T-helper 2 cell treated with Interferon-gamma antibody and Interleukin-4, amounts not matched to agents 5 μg/mL and 100 μg/mL, for 36 hours (primary cell): ENCODE measurements around the gene ADM5.

Experiments used
- DNase-seq: peaks from one replicate; pipeline ENCODE4 v3.0.0; 2021; ENCODE audit warnings: low spot score
- H3K27ac Mint-ChIP-seq: one replicate; pipeline ENCODE4 v1.8.0; 2021; ENCODE audit warnings: mild to moderate bottlenecking, mixed read lengths
- H3K27me3 Mint-ChIP-seq: one replicate; pipeline ENCODE4 v1.8.0; 2021; ENCODE audit warnings: low read depth, mixed read lengths
- H3K36me3 Mint-ChIP-seq: one replicate; pipeline ENCODE4 v1.8.0; 2021; ENCODE audit warnings: low read depth, mixed read lengths
- H3K4me1 Mint-ChIP-seq: one replicate; pipeline ENCODE4 v1.8.0; 2021; ENCODE audit warnings: low read depth, mixed read lengths
- H3K4me3 Mint-ChIP-seq: one replicate; pipeline ENCODE4 v1.8.0; 2022; ENCODE audit warnings: mild to moderate bottlenecking, moderate library complexity, mixed read lengths
- H3K9me3 Mint-ChIP-seq: one replicate; pipeline ENCODE4 v1.8.0; 2021; ENCODE audit warnings: mixed read lengths

Gene ADM5, protein sequence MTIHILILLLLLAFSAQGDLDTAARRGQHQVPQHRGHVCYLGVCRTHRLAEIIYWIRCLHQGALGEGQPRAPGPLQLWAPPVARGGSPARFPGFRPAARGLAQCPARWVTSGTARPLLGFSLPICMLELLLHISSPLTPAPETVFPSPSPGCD

DNA sequence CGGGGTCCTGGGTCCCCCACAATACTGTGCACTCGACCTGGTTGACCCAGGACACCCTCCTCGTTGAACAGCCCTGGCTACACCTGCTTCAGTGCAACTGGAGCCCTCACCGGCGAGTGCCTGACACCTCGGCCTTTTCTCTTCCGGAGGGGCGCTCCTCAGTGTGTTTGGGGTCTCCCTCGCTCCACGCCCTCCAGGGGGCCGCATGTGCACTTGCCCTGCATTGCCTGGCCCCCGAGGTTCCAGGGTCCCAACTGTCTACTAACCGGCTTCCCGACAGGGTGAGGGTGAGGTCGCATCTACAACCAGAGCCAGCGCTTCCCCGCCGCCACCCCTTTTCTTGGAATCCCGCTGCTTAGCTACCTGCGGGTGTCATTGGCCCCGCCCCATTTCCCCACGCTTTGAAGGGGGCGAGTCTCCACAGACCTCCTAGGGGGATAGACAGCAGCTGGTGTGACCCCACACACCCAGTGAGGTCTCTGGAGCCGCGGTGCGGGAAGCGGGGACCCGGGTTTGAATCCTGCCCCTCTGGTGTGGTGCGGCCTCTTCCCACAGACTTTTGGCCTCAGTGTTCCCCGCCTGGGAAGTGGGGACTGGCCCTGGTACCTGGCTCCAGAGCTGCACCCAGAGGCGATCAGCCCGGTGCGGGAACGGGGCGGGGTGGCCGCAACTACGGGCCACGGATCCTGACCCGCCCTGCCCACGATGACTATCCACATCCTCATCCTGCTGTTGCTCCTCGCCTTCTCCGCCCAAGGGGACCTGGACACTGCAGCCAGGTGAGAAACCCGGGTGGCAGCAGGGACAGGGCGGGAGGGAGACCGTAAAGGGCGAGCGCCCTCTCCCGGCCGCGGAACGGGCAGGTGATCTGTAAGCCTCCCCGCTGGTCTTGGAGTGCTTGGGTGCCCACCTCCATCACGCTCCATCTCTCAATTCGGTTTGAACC, at the start of gene ADM5:
ADM5 (plus strand) TSS at position 462 of the 946 bp plus-strand sequence; CDS start at position 706, 244 bp downstream.
- DNase-seq = no peak
- Mint-ChIP-seq H3K9me3 (no peaks in the 10 kb centered on the region), H3K4me1 (peaks cover 16% of the 10 kb centered on the region), H3K4me3 (peak within 1 kb of the TSS; percentile 81), H3K27ac (no peak within 1 kb of the TSS), H3K36me3 (peaks cover 19% of the 10 kb centered on the region), H3K27me3 (peaks cover 17% of the 10 kb centered on the region)

- peak within 1 kb of the TSS; percentile 97 for H3K27ac Mint-ChIP-seq
- DNase-seq = peak; percentile 100
- peaks cover 2% of the 10 kb centered on the region for H3K36me3 Mint-ChIP-seq
- H3K4me1 Mint-ChIP-seq = peaks cover 41% of the 10 kb centered on the region
- peaks cover 5% of the 10 kb centered on the region for H3K27me3 Mint-ChIP-seq
- H3K9me3 Mint-ChIP-seq = no peaks in the 10 kb centered on the region
- H3K4me3 Mint-ChIP-seq = peak within 1 kb of the TSS; percentile 96
These were observed 49.1 kb upstream of the ADM5 start, which contains the start of gene RRAS for GRCh38 chr19:49640113-49640898. Gene RRAS (minus strand): TSS chr19:49640143. CDS start chr19:49640098, 45 bp downstream.

GRCh38 chr19:49641688-49642491, 47.5 kb upstream of the ADM5 start, which contains the start of gene SCAF1:
Gene SCAF1 (plus strand): TSS chr19:49642209. CDS start chr19:49645027, 2,818 bp downstream.
- peak within 1 kb of the TSS; percentile 96 for H3K4me3 Mint-ChIP-seq
- H3K27me3 Mint-ChIP-seq = peaks cover 5% of the 10 kb centered on the region
- peaks cover 41% of the 10 kb centered on the region for H3K4me1 Mint-ChIP-seq
- H3K36me3 Mint-ChIP-seq = peaks cover 12% of the 10 kb centered on the region
- peak within 1 kb of the TSS; percentile 97 for H3K27ac Mint-ChIP-seq
- no peaks in the 10 kb centered on the region for H3K9me3 Mint-ChIP-seq
- peak; percentile 100 for DNase-seq

DNA sequence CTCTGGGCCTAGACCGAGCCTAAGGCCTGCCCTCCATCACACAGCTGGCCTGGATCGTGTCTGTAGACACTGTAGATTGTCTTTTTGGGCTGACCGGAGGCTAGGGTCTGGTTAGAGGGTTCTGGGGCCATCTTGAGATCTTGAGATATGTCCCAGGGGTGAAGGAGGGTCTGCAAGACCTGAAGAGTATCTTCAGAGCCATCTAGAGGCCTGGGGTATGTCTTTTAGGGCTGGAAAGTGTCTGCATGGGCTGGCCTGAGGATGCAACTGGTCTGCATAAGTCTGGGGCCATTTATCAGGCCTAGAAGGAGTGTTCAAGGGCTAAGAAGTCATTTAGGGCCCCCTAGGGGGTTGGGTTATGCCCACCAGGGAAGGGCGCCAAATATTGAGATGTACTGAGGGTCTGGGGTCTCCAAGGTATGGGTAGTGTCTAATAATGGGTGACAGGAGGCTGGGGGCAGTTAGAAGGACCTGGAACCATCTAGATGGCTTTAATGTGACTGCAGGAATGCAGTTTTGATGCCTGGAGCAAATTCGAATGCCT, 46.8 kb upstream of the ADM5 start:
- H3K27ac Mint-ChIP-seq = peak overlapping the region; percentile 84
- DNase-seq = no peak
- peak overlapping the region; percentile 96 for H3K4me3 Mint-ChIP-seq
- peaks cover 41% of the 10 kb centered on the region for H3K4me1 Mint-ChIP-seq
- H3K27me3 Mint-ChIP-seq = peaks cover 5% of the 10 kb centered on the region
- peaks cover 15% of the 10 kb centered on the region for H3K36me3 Mint-ChIP-seq
- H3K9me3 Mint-ChIP-seq = no peaks in the 10 kb centered on the region

DNA sequence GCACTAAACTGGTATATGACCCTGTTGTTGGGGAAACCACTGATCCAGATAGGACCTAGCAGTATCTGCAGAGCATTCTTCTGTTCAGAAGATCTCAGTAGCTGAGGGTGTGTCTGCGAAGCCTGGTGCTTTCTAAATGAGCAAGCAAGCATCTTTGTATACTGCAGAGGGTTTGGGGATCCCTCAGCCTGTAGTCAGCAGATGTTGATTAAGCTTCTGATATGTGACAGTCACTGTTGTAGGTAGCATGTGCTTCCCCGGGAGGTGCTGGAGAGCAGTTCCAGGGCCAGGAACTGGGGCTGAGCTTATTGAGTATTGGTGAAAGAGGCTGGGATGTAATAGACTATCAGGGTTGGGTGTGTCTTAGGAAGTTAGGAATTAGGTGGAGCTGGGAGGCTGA, 45.9 kb upstream of the ADM5 start:
- Mint-ChIP-seq H3K9me3 (no peaks in the 10 kb centered on the region), H3K27me3 (peaks cover 2% of the 10 kb centered on the region), H3K4me3 (peak overlapping the region; percentile 96), H3K27ac (peak overlapping the region; percentile 84), H3K4me1 (peaks cover 35% of the 10 kb centered on the region), H3K36me3 (peaks cover 15% of the 10 kb centered on the region)
- DNase-seq = peak; percentile 41

DNA sequence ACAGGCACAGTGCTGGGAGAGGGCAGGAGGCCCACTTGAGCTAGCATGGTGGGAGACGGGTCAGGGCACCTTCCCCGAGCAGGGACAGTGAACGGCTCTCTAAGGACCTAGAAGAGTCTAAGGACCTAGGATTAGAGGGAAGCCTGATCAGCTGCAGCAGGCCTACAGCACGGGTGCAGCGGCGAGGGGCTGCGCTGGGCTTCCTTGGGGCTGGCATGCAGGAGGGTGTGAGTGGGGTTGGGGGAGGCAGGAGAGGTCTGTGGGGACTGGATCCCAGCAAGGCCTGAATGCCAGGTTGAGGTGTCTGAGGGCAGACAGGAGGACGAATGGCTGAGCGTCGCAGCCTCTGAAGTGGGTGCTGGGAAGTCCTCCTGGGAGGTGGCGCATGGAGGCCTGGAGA, 43.8 kb upstream of the ADM5 start:
- Mint-ChIP-seq H3K9me3 (no peaks in the 10 kb centered on the region), H3K4me1 (peaks cover 25% of the 10 kb centered on the region), H3K4me3 (no peak overlapping the region), H3K27me3 (no peaks in the 10 kb centered on the region), H3K27ac (no peak overlapping the region), H3K36me3 (peaks cover 23% of the 10 kb centered on the region)
- no peak for DNase-seq

DNA sequence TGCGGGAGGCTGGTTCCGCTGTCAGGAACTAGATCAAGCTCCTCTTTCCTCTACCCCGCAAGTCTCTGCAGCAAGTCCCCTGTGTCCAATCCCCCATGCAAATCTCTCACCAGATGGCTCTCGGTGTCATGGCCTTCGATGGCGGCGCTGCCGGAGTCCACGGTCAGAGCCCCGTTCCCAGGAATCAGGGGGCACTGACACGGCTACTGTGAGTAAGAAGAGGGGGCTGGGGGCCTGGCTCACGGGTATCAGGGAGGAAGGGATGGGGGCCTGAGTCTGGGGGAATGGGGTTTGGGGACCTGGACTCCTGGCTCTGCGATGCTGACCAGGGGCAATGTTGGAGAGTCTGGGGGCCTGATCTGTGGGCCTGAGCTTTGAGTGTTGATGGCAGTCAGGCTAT, 43.4 kb upstream of the ADM5 start:
- no peaks in the 10 kb centered on the region for H3K9me3 Mint-ChIP-seq
- no peaks in the 10 kb centered on the region for H3K27me3 Mint-ChIP-seq
- no peak overlapping the region for H3K4me3 Mint-ChIP-seq
- peaks cover 21% of the 10 kb centered on the region for H3K4me1 Mint-ChIP-seq
- no peak overlapping the region for H3K27ac Mint-ChIP-seq
- no peak for DNase-seq
- H3K36me3 Mint-ChIP-seq = peaks cover 24% of the 10 kb centered on the region

GRCh38 chr19:49646586-49646985, 42.8 kb upstream of the ADM5 start:
- peaks cover 24% of the 10 kb centered on the region for H3K36me3 Mint-ChIP-seq
- H3K27me3 Mint-ChIP-seq = no peaks in the 10 kb centered on the region
- peaks cover 20% of the 10 kb centered on the region for H3K4me1 Mint-ChIP-seq
- H3K9me3 Mint-ChIP-seq = no peaks in the 10 kb centered on the region
- no peak overlapping the region for H3K4me3 Mint-ChIP-seq
- no peak overlapping the region for H3K27ac Mint-ChIP-seq
- no peak for DNase-seq

GRCh38 chr19:49651029-49651819, 38.2 kb upstream of the ADM5 start:
- H3K4me3 Mint-ChIP-seq = no peak overlapping the region
- no peak overlapping the region for H3K27ac Mint-ChIP-seq
- peaks cover 3% of the 10 kb centered on the region for H3K4me1 Mint-ChIP-seq
- H3K27me3 Mint-ChIP-seq = no peaks in the 10 kb centered on the region
- no peak for DNase-seq
- H3K9me3 Mint-ChIP-seq = no peaks in the 10 kb centered on the region
- peaks cover 34% of the 10 kb centered on the region for H3K36me3 Mint-ChIP-seq

GRCh38 chr19:49651820-49652550, 37.4 kb upstream of the ADM5 start:
- H3K4me1 Mint-ChIP-seq = peaks cover 3% of the 10 kb centered on the region
- no peak for DNase-seq
- H3K27me3 Mint-ChIP-seq = no peaks in the 10 kb centered on the region
- H3K4me3 Mint-ChIP-seq = no peak overlapping the region
- H3K9me3 Mint-ChIP-seq = no peaks in the 10 kb centered on the region
- H3K36me3 Mint-ChIP-seq = peaks cover 36% of the 10 kb centered on the region
- no peak overlapping the region for H3K27ac Mint-ChIP-seq

DNA sequence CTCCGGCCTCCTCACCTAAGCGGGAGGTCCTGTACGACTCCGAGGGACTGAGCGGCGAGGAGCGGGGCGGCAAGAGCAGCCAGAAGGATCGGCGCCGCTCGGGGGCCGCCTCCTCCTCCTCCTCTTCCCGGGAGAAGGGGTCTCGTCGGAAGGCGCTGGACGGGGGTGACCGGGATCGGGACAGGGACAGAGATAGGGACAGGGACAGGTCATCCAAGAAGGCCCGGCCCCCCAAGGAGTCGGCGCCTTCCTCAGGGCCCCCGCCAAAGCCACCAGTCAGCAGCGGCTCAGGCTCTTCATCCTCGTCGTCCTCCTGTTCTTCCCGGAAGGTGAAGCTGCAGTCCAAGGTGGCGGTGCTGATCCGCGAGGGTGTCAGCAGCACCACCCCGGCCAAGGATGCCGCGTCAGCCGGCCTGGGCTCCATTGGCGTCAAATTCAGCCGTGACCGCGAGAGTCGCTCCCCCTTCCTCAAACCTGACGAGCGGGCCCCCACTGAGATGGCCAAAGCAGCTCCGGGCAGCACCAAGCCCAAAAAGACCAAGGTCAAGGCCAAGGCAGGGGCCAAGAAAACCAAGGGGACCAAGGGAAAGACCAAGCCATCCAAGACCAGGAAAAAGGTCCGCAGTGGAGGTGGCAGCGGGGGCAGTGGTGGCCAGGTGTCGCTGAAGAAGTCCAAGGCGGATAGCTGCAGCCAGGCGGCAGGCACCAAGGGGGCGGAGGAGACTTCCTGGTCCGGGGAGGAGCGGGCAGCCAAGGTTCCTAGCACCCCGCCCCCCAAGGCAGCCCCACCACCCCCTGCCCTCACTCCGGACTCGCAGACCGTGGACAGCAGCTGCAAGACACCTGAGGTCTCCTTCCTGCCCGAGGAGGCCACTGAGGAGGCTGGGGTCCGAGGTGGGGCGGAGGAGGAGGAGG, 36.6 kb upstream of the ADM5 start:
- Mint-ChIP-seq H3K9me3 (no peaks in the 10 kb centered on the region), H3K4me3 (no peak overlapping the region), H3K27ac (no peak overlapping the region), H3K27me3 (no peaks in the 10 kb centered on the region), H3K36me3 (peaks cover 40% of the 10 kb centered on the region), H3K4me1 (peaks cover 3% of the 10 kb centered on the region)
- DNase-seq = no peak
